Parathyroid adenoma (tissue), 2 donors: ENCODE results near the gene METTL23.
"Not testable (repeated sequence)": the region's sequence is repeated elsewhere in the genome, so short reads cannot be mapped to it uniquely, and the experiment has no call there.

Source experiments
- H2AFZ ChIP-seq: fragments of 300-600 bp; sonication (generic); one replicate; pipeline ENCODE4 v1.7.0; 2017; ENCODE audit warnings: antibody characterized with exemption, mild to moderate bottlenecking
- H3K27ac ChIP-seq: fragments of 300-600 bp; sonication (generic); one replicate; pipeline ENCODE4 v1.7.0; 2017
- H3K27me3 ChIP-seq: fragments of 300-600 bp; sonication (generic); one replicate; pipeline ENCODE4 v1.7.0; 2017; ENCODE audit warnings: low read length; ENCODE audit not compliant: control insufficient read depth, insufficient read depth
- H3K36me3 ChIP-seq: fragments of 300-600 bp; sonication (generic); one replicate; pipeline ENCODE4 v1.7.0; 2017; ENCODE audit warnings: low read length; ENCODE audit not compliant: control insufficient read depth, insufficient read depth
- H3K4me1 ChIP-seq: fragments of 300-600 bp; sonication (generic); one replicate; pipeline ENCODE4 v1.7.0; 2017; ENCODE audit warnings: control low read depth
- H3K4me2 ChIP-seq: fragments of 300-600 bp; sonication (generic); one replicate; pipeline ENCODE4 v1.7.0; 2017; ENCODE audit warnings: low read length
- H3K4me3 ChIP-seq: fragments of 300-600 bp; sonication (generic); one replicate; pipeline ENCODE4 v1.7.0; 2017; ENCODE audit warnings: low read depth, low read length
- H3K79me2 ChIP-seq: fragments of 300-600 bp; sonication (generic); one replicate; pipeline ENCODE4 v1.7.0; 2017; ENCODE audit warnings: control low read depth
- H3K9ac ChIP-seq: fragments of 300-600 bp; sonication (generic); one replicate; pipeline ENCODE4 v1.7.0; 2017; ENCODE audit warnings: mild to moderate bottlenecking
- H3K9me3 ChIP-seq: fragments of 300-600 bp; sonication (generic); one replicate; pipeline ENCODE4 v1.7.0; 2017; ENCODE audit warnings: low read length; ENCODE audit not compliant: control insufficient read depth
- CTCF ChIP-seq: fragments of 300-600 bp; sonication (generic); IDR thresholded peaks from one replicate; pipeline ENCODE4 v1.7.0; 2017; ENCODE audit warnings: antibody characterized with exemption, mild to moderate bottlenecking
- donor health status: primary hyperparathyroidism.

Gene METTL23

GRCh38 chr17:76709077-76709950 is 17.3 kb upstream of the METTL23 start:
- Histone ChIP-seq H3K9me3 (no peaks in the 10 kb centered on the region), H3K9ac (no peak overlapping the region), H2AFZ (no peak overlapping the region), H3K79me2 (peaks cover 31% of the 10 kb centered on the region), H3K36me3 (no peaks in the 10 kb centered on the region), H3K4me3 (peak overlapping the region; percentile 49), H3K4me1 (peaks cover 12% of the 10 kb centered on the region), H3K4me2 (peak overlapping the region; percentile 86), H3K27me3 (no peaks in the 10 kb centered on the region), H3K27ac (peak overlapping the region; percentile 69)
- TF ChIP-seq CTCF: no peak

- H3K4me1 ChIP-seq: peaks cover 12% of the 10 kb centered on the region
These were observed 16.4 kb upstream of the METTL23 start for GRCh38 chr17:76709951-76710862.

GRCh38 chr17:76710863-76711611 is 15.6 kb upstream of the METTL23 start, which contains the start of gene MXRA7:
MXRA7 (minus strand) TSS chr17:76710965; CDS start chr17:76710946, 19 bp downstream.
- H2AFZ ChIP-seq: peak within 1 kb of the TSS; percentile 75

More at GRCh38 chr17:76709951-76710862, 16.4 kb upstream of the METTL23 start:
- H3K9ac ChIP-seq: peak overlapping the region; percentile 31
- not testable (repeated sequence) for H3K36me3 ChIP-seq, H3K27me3 ChIP-seq, H3K9me3 ChIP-seq
- peak overlapping the region; percentile 69 for H3K27ac ChIP-seq
- H3K79me2 ChIP-seq: peaks cover 33% of the 10 kb centered on the region
- peak overlapping the region; percentile 75 for H2AFZ ChIP-seq
- peak overlapping the region; percentile 86 for H3K4me2 ChIP-seq
- H3K4me3 ChIP-seq: peak overlapping the region; percentile 49

GRCh38 chr17:76712321-76712720 is 14.3 kb upstream of the METTL23 start:
- H3K27ac ChIP-seq, H2AFZ ChIP-seq: not testable (repeated sequence)
- H3K4me1 ChIP-seq: peaks cover 12% of the 10 kb centered on the region

More at GRCh38 chr17:76710863-76711611, 15.6 kb upstream of the METTL23 start, which contains the start of gene MXRA7:
- H3K27ac ChIP-seq: peak within 1 kb of the TSS; percentile 69
- H3K9ac ChIP-seq: peak within 1 kb of the TSS; percentile 31
- no peaks in the 10 kb centered on the region for H3K27me3 ChIP-seq
- TF ChIP-seq CTCF: no peak
- peaks cover 29% of the 10 kb centered on the region for H3K79me2 ChIP-seq
- H3K4me2 ChIP-seq: peak within 1 kb of the TSS; percentile 86
- H3K9me3 ChIP-seq: no peaks in the 10 kb centered on the region
- H3K4me3 ChIP-seq: peak within 1 kb of the TSS; percentile 51
- peaks cover 12% of the 10 kb centered on the region for H3K4me1 ChIP-seq
- no peaks in the 10 kb centered on the region for H3K36me3 ChIP-seq

GRCh38 chr17:76713765-76714164 is 12.9 kb upstream of the METTL23 start:
- Histone ChIP-seq H3K79me2 (peaks cover 12% of the 10 kb centered on the region), H3K9ac (no peak overlapping the region), H3K9me3 (no peaks in the 10 kb centered on the region), H3K27me3 (no peaks in the 10 kb centered on the region), H3K4me2 (no peak overlapping the region), H3K27ac (no peak overlapping the region), H3K4me1 (peaks cover 9% of the 10 kb centered on the region), H3K4me3 (no peak overlapping the region), H2AFZ (no peak overlapping the region), H3K36me3 (no peaks in the 10 kb centered on the region)
- TF ChIP-seq CTCF: no peak

More at GRCh38 chr17:76712321-76712720, 14.3 kb upstream of the METTL23 start:
- not testable (repeated sequence) for H3K36me3 ChIP-seq, H3K4me3 ChIP-seq, H3K9ac ChIP-seq, H3K4me2 ChIP-seq, H3K27me3 ChIP-seq, H3K9me3 ChIP-seq
- H3K79me2 ChIP-seq: peaks cover 25% of the 10 kb centered on the region
